Calu3 (cell line): ENCODE data around the gene TMEM106B. TPM values are rescaled to one million over a fixed set of nuclear protein-coding genes. Genes with fewer than 3 reads are reported as not detected.

Experiments
- BruUV-seq: library from RNA; stranded (reverse); fragments of 400-500 nt; replicated peaks from 2 replicates; lab custom pipeline; 2021; lab: Mats Ljungman, UMichigan
- CTCF ChIA-PET: fragments of 300-600 bp; sonication (Branson Sonifier 250); formaldehyde crosslinking; loops from one replicate; lab custom pipeline; 2022; ENCODE audit warnings: antibody characterized with exemption; lab: Charles Lee
- DNase-seq: peaks from one replicate; pipeline ENCODE4 v3.0.0; 2022
- H3K27ac Mint-ChIP-seq: one replicate; pipeline ENCODE4 v1.8.0; 2022; ENCODE audit warnings: mixed read lengths; ENCODE audit not compliant: unreplicated experiment
- H3K27me3 Mint-ChIP-seq: one replicate; pipeline ENCODE4 v1.8.0; 2022; ENCODE audit warnings: mixed read lengths; ENCODE audit not compliant: unreplicated experiment
- H3K36me3 Mint-ChIP-seq: one replicate; pipeline ENCODE4 v1.8.0; 2022; ENCODE audit warnings: mild to moderate bottlenecking, moderate library complexity, mixed read lengths; ENCODE audit not compliant: insufficient read depth, unreplicated experiment
- H3K4me1 Mint-ChIP-seq: one replicate; pipeline ENCODE4 v1.8.0; 2022; ENCODE audit warnings: mild to moderate bottlenecking, low read depth, mixed read lengths; ENCODE audit not compliant: unreplicated experiment
- H3K4me3 Mint-ChIP-seq: one replicate; pipeline ENCODE4 v1.8.0; 2022; ENCODE audit warnings: mild to moderate bottlenecking, low read depth, moderate library complexity, mixed read lengths; ENCODE audit not compliant: unreplicated experiment
- H3K9me3 Mint-ChIP-seq: one replicate; pipeline ENCODE4 v1.8.0; 2022; ENCODE audit warnings: low read depth, mixed read lengths; ENCODE audit not compliant: unreplicated experiment
- CTCF ChIP-seq: fragments of 200-600 bp; IDR thresholded peaks from one replicate; pipeline ENCODE4 v1.8.0; 2022; ENCODE audit warnings: antibody characterized with exemption; ENCODE audit not compliant: unreplicated experiment
- intact Hi-C: fragments of 100-400 bp; cut with micrococcal nuclease; formaldehyde crosslinking; loops from one replicate; pipeline ENCODE4 v1.10.0; 2022; ENCODE audit not compliant: unreplicated experiment
- total RNA-seq: library from RNA; stranded (reverse); gene quantifications from 2 replicates; pipeline ENCODE4 v1.2.3, GENCODE V29; 2022

The TMEM106B gene
- total RNA-seq, 1 experiment from 2014 or later: 76.7 TPM

GRCh38 chr7:12173671-12174070, 37.4 kb upstream of the TMEM106B start:
- no peak overlapping the region for H3K4me3 Mint-ChIP-seq
- DNase-seq: no peak
- H3K9me3 Mint-ChIP-seq: peaks cover 3% of the 10 kb centered on the region
- CTCF ChIA-PET: no interaction called here
- no peak for TF ChIP-seq CTCF
- H3K4me1 Mint-ChIP-seq: peaks cover 38% of the 10 kb centered on the region
- BruUV-seq: no TSS peak
- intact Hi-C loops: no loop called here
- no peaks in the 10 kb centered on the region for H3K27me3 Mint-ChIP-seq
- H3K27ac Mint-ChIP-seq: no peak overlapping the region
- H3K36me3 Mint-ChIP-seq: no peaks in the 10 kb centered on the region

- peaks cover 39% of the 10 kb centered on the region for H3K4me1 Mint-ChIP-seq
- no TSS peak for BruUV-seq
- H3K27ac Mint-ChIP-seq: no peak overlapping the region
- intact Hi-C loops: no loop called here
- no peaks in the 10 kb centered on the region for H3K36me3 Mint-ChIP-seq
- no peak for DNase-seq
- no peak overlapping the region for H3K4me3 Mint-ChIP-seq
- no peak for TF ChIP-seq CTCF
- CTCF ChIA-PET: no interaction called here
- no peaks in the 10 kb centered on the region for H3K9me3 Mint-ChIP-seq
- no peaks in the 10 kb centered on the region for H3K27me3 Mint-ChIP-seq
Measured at GRCh38 chr7:12174931-12175330, 36.2 kb upstream of the TMEM106B start.

GRCh38 chr7:12178317-12178716, 32.8 kb upstream of the TMEM106B start:
- DNase-seq: no peak
- BruUV-seq: no TSS peak
- no peak for TF ChIP-seq CTCF
- peaks cover 22% of the 10 kb centered on the region for H3K4me1 Mint-ChIP-seq
- H3K4me3 Mint-ChIP-seq: no peak overlapping the region
- no peaks in the 10 kb centered on the region for H3K27me3 Mint-ChIP-seq
- intact Hi-C loops: no loop called here
- H3K27ac Mint-ChIP-seq: no peak overlapping the region
- no peaks in the 10 kb centered on the region for H3K36me3 Mint-ChIP-seq
- H3K9me3 Mint-ChIP-seq: no peaks in the 10 kb centered on the region
- CTCF ChIA-PET: no interaction called here

- Mint-ChIP-seq H3K4me1 (peaks cover 5% of the 10 kb centered on the region), H3K36me3 (no peaks in the 10 kb centered on the region), H3K27me3 (no peaks in the 10 kb centered on the region), H3K27ac (no peak overlapping the region), H3K9me3 (peaks cover 4% of the 10 kb centered on the region), H3K4me3 (no peak overlapping the region)
- CTCF ChIA-PET: no interaction called here
- BruUV-seq: no TSS peak
- intact Hi-C loops: no loop called here
- TF ChIP-seq CTCF: no peak
- DNase-seq: no peak
Measured at GRCh38 chr7:12194426-12194825, 16.7 kb upstream of the TMEM106B start.
